Neural progenitor cell (in vitro differentiated cells): ENCODE measurements around the gene ATF7IP.
"Not testable (repeated sequence)": the region's sequence is repeated elsewhere in the genome, so short reads cannot be mapped to it uniquely, and the experiment has no call there.

Source experiments
- EZH2 ChIP-seq: fragments of 200-600 bp; sonication (generic); IDR thresholded peaks from 2 replicates; pipeline ENCODE4 v1.6.1; 2017; ENCODE audit warnings: antibody characterized with exemption, mild to moderate bottlenecking, moderate library complexity
- TF ChIP-seq, protein P1 (sequence below): fragments of 200-600 bp; sonication (generic); IDR thresholded peaks from 2 replicates; pipeline ENCODE4 v1.5.1; 2017; ENCODE audit warnings: antibody characterized with exemption, mild to moderate bottlenecking

DNA sequence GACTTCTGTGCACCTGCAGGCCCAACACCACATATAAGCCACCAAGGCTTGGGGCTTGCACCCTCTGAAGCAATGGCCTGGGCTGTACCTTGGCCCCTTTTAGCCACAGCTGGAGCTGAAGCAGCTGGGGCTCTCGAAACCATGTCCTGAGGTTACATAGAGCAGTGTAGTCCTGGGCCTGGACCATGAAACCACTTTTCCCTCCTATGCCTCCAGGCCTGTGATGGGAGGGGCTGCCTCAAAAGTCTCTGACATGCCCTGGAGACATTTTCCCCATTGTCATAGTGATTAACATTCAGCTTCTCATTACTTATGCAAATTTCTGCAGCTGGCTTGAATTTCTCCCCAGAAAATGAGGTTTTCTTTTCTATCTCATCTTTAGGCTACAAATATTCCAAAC is 13.4 kb upstream of the ATF7IP start:
- TF ChIP-seq, protein P1, sequence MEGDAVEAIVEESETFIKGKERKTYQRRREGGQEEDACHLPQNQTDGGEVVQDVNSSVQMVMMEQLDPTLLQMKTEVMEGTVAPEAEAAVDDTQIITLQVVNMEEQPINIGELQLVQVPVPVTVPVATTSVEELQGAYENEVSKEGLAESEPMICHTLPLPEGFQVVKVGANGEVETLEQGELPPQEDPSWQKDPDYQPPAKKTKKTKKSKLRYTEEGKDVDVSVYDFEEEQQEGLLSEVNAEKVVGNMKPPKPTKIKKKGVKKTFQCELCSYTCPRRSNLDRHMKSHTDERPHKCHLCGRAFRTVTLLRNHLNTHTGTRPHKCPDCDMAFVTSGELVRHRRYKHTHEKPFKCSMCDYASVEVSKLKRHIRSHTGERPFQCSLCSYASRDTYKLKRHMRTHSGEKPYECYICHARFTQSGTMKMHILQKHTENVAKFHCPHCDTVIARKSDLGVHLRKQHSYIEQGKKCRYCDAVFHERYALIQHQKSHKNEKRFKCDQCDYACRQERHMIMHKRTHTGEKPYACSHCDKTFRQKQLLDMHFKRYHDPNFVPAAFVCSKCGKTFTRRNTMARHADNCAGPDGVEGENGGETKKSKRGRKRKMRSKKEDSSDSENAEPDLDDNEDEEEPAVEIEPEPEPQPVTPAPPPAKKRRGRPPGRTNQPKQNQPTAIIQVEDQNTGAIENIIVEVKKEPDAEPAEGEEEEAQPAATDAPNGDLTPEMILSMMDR: not testable (repeated sequence)
- not testable (repeated sequence) for TF ChIP-seq EZH2
